CD4-positive, alpha-beta T cell treated with Interleukin-4 for 1 hour (primary cell): ENCODE measurements around the gene KIF20A.
"Not testable (repeated sequence)": the region's sequence is repeated elsewhere in the genome, so short reads cannot be mapped to it uniquely, and the experiment has no call there.

Experiments used
- DNase-seq, 2 donors: peaks; one replicate each; pipeline ENCODE4 v3.0.0-alpha.2; 2020 to 2022

KIF20A gene

GRCh38 chr5:138178516-138179276, at the start of gene KIF20A, which contains the start of gene BRD8:
Gene KIF20A (plus strand): TSS chr5:138179112. CDS start chr5:138179681, 569 bp downstream.
Gene BRD8 (minus strand): TSS chr5:138178630. CDS start chr5:138178614, 16 bp downstream.
- peak; percentile 93 to 94 for DNase-seq

- no peak for DNase-seq
These were observed 49.6 kb upstream of the KIF20A start for GRCh38 chr5:138129347-138129746.

- no peak for DNase-seq
These were observed 46.4 kb upstream of the KIF20A start for GRCh38 chr5:138132543-138132942.

GRCh38 chr5:138138949-138139780, 39.7 kb upstream of the KIF20A start, which contains the start of gene NME5:
Gene NME5 (minus strand): TSS chr5:138139428. CDS start chr5:138138780, 648 bp downstream.
- no peak for DNase-seq

- no peak for DNase-seq
These were observed 39.2 kb upstream of the KIF20A start for GRCh38 chr5:138139781-138140090.

- DNase-seq: no peak
These were observed 38.6 kb upstream of the KIF20A start for GRCh38 chr5:138140268-138140667.

GRCh38 chr5:138141734-138142133, 37.2 kb upstream of the KIF20A start:
- no peak for DNase-seq

GRCh38 chr5:138143578-138143977, 35.3 kb upstream of the KIF20A start:
- not testable (repeated sequence) for DNase-seq

- DNase-seq: no peak
These were observed 30.1 kb upstream of the KIF20A start for GRCh38 chr5:138148811-138149210.

- DNase-seq: no peak
These were observed 29.4 kb upstream of the KIF20A start for GRCh38 chr5:138149530-138149929.

- not testable (repeated sequence) for DNase-seq
These were observed 22.9 kb upstream of the KIF20A start for GRCh38 chr5:138155977-138156376.

- no peak for DNase-seq
These were observed 21.3 kb upstream of the KIF20A start for GRCh38 chr5:138157626-138158025.

- no peak for DNase-seq
These were observed 19.2 kb upstream of the KIF20A start for GRCh38 chr5:138159666-138160065.

GRCh38 chr5:138160706-138161105, 18.2 kb upstream of the KIF20A start:
- no peak for DNase-seq

GRCh38 chr5:138163721-138164120, 15.2 kb upstream of the KIF20A start:
- DNase-seq: no peak

- no peak for DNase-seq
These were observed 9.8 kb upstream of the KIF20A start for GRCh38 chr5:138169124-138169523.

GRCh38 chr5:138170299-138170698, 8.6 kb upstream of the KIF20A start:
- DNase-seq: no peak

GRCh38 chr5:138177941-138178515, 884 bp upstream of the KIF20A start:
- peak in 1 of 2 donors; percentile 38 for DNase-seq

GRCh38 chr5:138179277-138179857, 455 bp downstream of the KIF20A start:
- no peak for DNase-seq

GRCh38 chr5:138180183-138180782, 1.4 kb downstream of the KIF20A start:
- DNase-seq: peak in 1 of 2 donors; percentile 61

- DNase-seq: no peak
These were observed 1.9 kb downstream of the KIF20A start for GRCh38 chr5:138180841-138181240.

- DNase-seq: no peak
These were observed 3.9 kb downstream of the KIF20A start for GRCh38 chr5:138182808-138183207.

GRCh38 chr5:138186002-138186447, 7.1 kb downstream of the KIF20A start:
- no peak for DNase-seq
